Tibial nerve (tissue), 4 donors: ENCODE data around the gene TBC1D22A.

Experiments used
- CTCF ChIP-seq, 5 experiments: fragments of 200-600 bp in 3 of 5; fragments of 450-650 bp in 2 of 5; sonication (generic) in 3 of 5; IDR thresholded peaks; one replicate each; pipeline ENCODE4 v1.5.1; 2016 to 2019; ENCODE audit warnings: antibody characterized with exemption in 5 of 5, mild to moderate bottlenecking in 3 of 5, moderate library complexity in 2 of 5
- EP300 ChIP-seq, 2 donors: sonication (generic); formaldehyde crosslinking; IDR thresholded peaks; one replicate each; pipeline ENCODE4 v1.6.1; 2017; ENCODE audit warnings: antibody characterized with exemption in 2 of 2, mild to moderate bottlenecking in 1 of 2
- POLR2A ChIP-seq, 2 donors: fragments of 450-650 bp; IDR thresholded peaks; one replicate each; pipeline ENCODE4 v1.6.1; 2017; ENCODE audit warnings: antibody characterized with exemption in 2 of 2, mild to moderate bottlenecking in 2 of 2, moderate library complexity in 2 of 2

GRCh38 chr22:46740910-46741780 lies 21.3 kb upstream of the TBC1D22A start:
- TF ChIP-seq CTCF (IDR thresholded peaks at IDR 0.05): no peak
- no peak for TF ChIP-seq POLR2A (IDR thresholded peaks at IDR 0.05)
- TF ChIP-seq EP300 (IDR thresholded peaks at IDR 0.05): no peak
